DLD1 (cell line): ENCODE data around the gene STXBP4.

Experiments used
- in situ Hi-C: cut with HindIII; loops from 2 replicates; pipeline ENCODE4 v1.10.0; 2017; ENCODE audit warnings: low sequenced_read_pairs

Gene STXBP4

GRCh38 chr17:55098765-55099164, 130.2 kb downstream of the STXBP4 start:
- in situ Hi-C loops = no loop called here

- in situ Hi-C loops = no loop called here
Observed at GRCh38 chr17:55110521-55110920, 142.0 kb downstream of the STXBP4 start.

GRCh38 chr17:55114283-55114682, 145.7 kb downstream of the STXBP4 start:
- in situ Hi-C loops = no loop called here

GRCh38 chr17:55116440-55116914, 147.9 kb downstream of the STXBP4 start:
- in situ Hi-C loops = no loop called here

- in situ Hi-C loops = no loop called here
Observed at GRCh38 chr17:55117164-55117563, 148.6 kb downstream of the STXBP4 start.

GRCh38 chr17:55120651-55121050, 152.1 kb downstream of the STXBP4 start:
- in situ Hi-C loops = no loop called here

- in situ Hi-C loops = no loop called here
Observed at GRCh38 chr17:55121268-55121667, 152.7 kb downstream of the STXBP4 start.

GRCh38 chr17:55122114-55122513, 153.5 kb downstream of the STXBP4 start:
- in situ Hi-C loops = no loop called here

- in situ Hi-C loops = no loop called here
Observed at GRCh38 chr17:55124730-55125360, 156.3 kb downstream of the STXBP4 start.

- in situ Hi-C loops = no loop called here
Observed at GRCh38 chr17:55133583-55133982, 165.0 kb downstream of the STXBP4 start.

- in situ Hi-C loops = no loop called here
Observed at GRCh38 chr17:55134486-55135157, 166.1 kb downstream of the STXBP4 start.

- in situ Hi-C loops = no loop called here
Observed at GRCh38 chr17:55140809-55141208, 172.2 kb downstream of the STXBP4 start.

- in situ Hi-C loops = no loop called here
Observed at GRCh38 chr17:55144518-55144917, 176.0 kb downstream of the STXBP4 start.

- in situ Hi-C loops = no loop called here
Observed at GRCh38 chr17:55149485-55149884, 180.9 kb downstream of the STXBP4 start.

- in situ Hi-C loops = no loop called here
Observed at GRCh38 chr17:55152236-55152635, 183.7 kb downstream of the STXBP4 start.

- in situ Hi-C loops = no loop called here
Observed at GRCh38 chr17:55154101-55154500, 185.5 kb downstream of the STXBP4 start.

GRCh38 chr17:55155856-55156560, 187.4 kb downstream of the STXBP4 start:
- in situ Hi-C loops = no loop called here

GRCh38 chr17:55157165-55157564, 188.6 kb downstream of the STXBP4 start:
- in situ Hi-C loops = no loop called here

GRCh38 chr17:55158439-55158838, 189.9 kb downstream of the STXBP4 start:
- in situ Hi-C loops = no loop called here

- in situ Hi-C loops = no loop called here
Observed at GRCh38 chr17:55159251-55159650, 190.7 kb downstream of the STXBP4 start.

GRCh38 chr17:55160501-55160900, 191.9 kb downstream of the STXBP4 start:
- in situ Hi-C loops = no loop called here
